Measurements from ENCODE around the gene NOL12. TPM values are rescaled to one million over a fixed set of nuclear protein-coding genes. Genes with fewer than 3 reads are reported as not detected.
A peak's percentile ranks its signal among the peaks of the same experiment; 100 is the strongest.

The NOL12 gene
- total RNA-seq, 1 donor from 2014 or later: 23.0 TPM

DNA sequence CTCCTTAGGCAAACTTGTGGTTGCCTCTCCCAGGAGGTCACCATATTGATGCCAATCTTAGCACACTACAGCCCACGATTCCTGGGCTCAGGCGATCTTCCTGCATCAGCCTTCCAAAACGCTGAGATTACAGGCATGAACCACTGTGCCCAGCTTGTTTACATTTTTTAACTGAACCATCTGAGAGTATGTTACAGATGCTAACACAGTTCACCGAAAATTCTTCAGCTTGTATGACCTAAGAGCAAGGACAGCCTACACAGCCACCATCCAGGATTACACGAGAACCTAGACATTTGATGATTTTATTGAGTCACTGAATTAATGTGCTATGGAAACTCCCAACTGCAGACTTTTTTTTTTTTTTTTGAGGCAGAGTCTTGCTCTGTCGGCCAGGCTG, 16.6 kb upstream of the NOL12 start:
- Histone ChIP-seq H3K27me3 (ENCODE audit: low read depth) (no peaks in the 10 kb centered on the region), H3K9me3 (no peaks in the 10 kb centered on the region), H3K4me3 (no peak overlapping the region), H3K27ac (no peak overlapping the region), H3K36me3 (peaks cover 14% of the 10 kb centered on the region), H3K4me1 (peaks cover 23% of the 10 kb centered on the region)
- DNase-seq (no peak), ATAC-seq (no peak)
- intact Hi-C loops (cut with DNase I): no loop called here
- TF ChIP-seq, protein P1, sequence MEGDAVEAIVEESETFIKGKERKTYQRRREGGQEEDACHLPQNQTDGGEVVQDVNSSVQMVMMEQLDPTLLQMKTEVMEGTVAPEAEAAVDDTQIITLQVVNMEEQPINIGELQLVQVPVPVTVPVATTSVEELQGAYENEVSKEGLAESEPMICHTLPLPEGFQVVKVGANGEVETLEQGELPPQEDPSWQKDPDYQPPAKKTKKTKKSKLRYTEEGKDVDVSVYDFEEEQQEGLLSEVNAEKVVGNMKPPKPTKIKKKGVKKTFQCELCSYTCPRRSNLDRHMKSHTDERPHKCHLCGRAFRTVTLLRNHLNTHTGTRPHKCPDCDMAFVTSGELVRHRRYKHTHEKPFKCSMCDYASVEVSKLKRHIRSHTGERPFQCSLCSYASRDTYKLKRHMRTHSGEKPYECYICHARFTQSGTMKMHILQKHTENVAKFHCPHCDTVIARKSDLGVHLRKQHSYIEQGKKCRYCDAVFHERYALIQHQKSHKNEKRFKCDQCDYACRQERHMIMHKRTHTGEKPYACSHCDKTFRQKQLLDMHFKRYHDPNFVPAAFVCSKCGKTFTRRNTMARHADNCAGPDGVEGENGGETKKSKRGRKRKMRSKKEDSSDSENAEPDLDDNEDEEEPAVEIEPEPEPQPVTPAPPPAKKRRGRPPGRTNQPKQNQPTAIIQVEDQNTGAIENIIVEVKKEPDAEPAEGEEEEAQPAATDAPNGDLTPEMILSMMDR (IDR thresholded peaks at IDR 0.05): no peak

DNA sequence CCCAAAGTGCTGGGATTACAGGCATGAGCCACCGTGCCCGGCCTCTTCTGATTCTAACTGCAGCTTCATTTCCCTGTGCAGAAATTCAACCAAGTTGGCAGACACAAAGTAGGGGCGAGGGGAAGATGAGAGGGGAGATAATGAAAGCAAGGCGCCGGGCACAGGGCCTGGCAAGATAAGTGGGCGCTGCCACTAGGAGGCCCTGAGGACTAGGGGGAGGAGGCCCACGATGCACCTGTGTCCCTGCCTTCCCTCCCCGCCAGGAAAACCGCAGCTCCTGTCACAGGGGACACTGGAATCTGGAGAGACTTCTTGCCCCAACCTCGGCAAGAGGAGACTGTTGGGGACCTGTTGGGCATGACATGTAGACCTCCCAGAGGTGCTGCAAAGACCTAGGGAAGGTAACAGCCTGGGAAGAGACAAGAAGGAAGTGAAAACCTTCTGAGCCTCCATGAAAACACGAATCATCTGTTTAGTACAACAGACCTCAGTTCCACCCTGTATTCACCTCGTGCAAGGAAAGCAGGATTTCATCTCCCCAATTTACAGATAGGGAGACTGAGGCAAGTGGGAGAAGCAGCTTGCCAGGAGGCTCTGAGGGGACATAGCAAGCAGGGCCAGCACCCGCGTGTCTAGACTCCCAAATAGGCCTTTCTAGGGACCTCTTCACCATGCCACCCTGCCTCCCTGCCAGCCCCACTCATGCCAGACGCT, 13.8 kb upstream of the NOL12 start:
- H3K36me3 ChIP-seq: no peaks in the 10 kb centered on the region
- ATAC-seq: no peak
- no peak overlapping the region for H3K4me3 ChIP-seq
- no peak for DNase-seq
- TF ChIP-seq, protein P1 (IDR thresholded peaks at IDR 0.05): no peak
- H3K27me3 ChIP-seq (ENCODE audit: low read depth): no peaks in the 10 kb centered on the region
- peaks cover 41% of the 10 kb centered on the region for H3K4me1 ChIP-seq
- intact Hi-C loops (cut with DNase I): no loop called here
- peak overlapping the region; percentile 0 for H3K27ac ChIP-seq
- no peaks in the 10 kb centered on the region for H3K9me3 ChIP-seq

DNA sequence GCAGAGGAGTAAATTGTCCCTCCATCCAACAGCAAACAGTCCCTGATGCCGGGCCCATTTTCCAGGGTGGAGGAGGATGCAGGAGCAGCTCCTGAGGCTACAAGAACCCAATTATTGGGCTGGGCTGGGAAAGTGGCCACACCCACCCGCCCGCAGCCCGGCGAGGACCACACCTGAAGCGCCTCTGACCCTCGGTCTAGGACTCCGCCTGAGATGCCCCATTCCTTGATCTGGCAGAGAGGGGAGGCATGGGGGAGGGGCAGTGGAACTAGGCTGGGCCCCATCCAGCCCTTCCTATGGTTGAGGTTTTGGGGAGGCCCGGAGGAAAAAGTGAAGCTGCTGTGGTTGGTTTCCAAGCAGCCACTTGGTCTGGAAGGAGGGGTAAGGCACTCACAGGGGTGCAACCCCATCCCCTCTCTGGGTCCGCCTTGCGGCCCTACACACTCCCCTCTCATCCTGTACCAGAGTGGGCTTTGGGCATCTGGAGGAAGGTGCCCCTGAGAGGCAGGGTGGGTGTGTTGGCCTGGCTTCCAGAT, 13.2 kb upstream of the NOL12 start:
- peaks cover 4% of the 10 kb centered on the region for H3K36me3 ChIP-seq
- H3K4me3 ChIP-seq: no peak overlapping the region
- TF ChIP-seq, protein P1 (IDR thresholded peaks at IDR 0.05): no peak
- no peak overlapping the region for H3K27ac ChIP-seq
- H3K4me1 ChIP-seq: peaks cover 47% of the 10 kb centered on the region
- intact Hi-C loops (cut with DNase I): no loop called here
- no peaks in the 10 kb centered on the region for H3K27me3 ChIP-seq (ENCODE audit: low read depth)
- H3K9me3 ChIP-seq: no peaks in the 10 kb centered on the region
- DNase-seq (no peak), ATAC-seq (no peak)

DNA sequence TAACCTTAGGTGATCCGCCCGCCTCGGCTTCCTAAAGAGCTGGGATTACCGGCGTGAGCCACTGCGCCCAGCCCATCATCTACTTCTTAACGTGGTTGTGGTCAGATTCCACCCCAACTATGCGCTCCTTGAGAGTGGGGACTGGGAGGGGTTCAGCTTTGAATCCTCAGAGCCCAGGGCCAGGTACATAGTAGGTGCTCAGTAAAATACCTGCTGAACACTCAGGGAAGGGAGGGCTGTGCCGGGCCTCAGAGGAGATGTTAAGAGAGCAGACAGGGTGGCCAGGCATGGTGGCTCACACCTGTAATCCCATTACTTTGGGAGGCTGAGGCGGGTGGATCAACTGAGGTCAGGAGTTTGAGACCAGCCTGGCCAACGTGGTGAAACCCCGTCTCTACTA, 11.9 kb upstream of the NOL12 start:
- H3K9me3 ChIP-seq: no peaks in the 10 kb centered on the region
- no peak for ATAC-seq
- H3K36me3 ChIP-seq: peaks cover 16% of the 10 kb centered on the region
- peak overlapping the region; percentile 85 for H3K27ac ChIP-seq
- intact Hi-C loops (cut with DNase I): no loop called here
- H3K4me1 ChIP-seq: peaks cover 50% of the 10 kb centered on the region
- no peaks in the 10 kb centered on the region for H3K27me3 ChIP-seq (ENCODE audit: low read depth)
- H3K4me3 ChIP-seq: no peak overlapping the region
- no peak for DNase-seq
- TF ChIP-seq, protein P1 (IDR thresholded peaks at IDR 0.05): no peak

DNA sequence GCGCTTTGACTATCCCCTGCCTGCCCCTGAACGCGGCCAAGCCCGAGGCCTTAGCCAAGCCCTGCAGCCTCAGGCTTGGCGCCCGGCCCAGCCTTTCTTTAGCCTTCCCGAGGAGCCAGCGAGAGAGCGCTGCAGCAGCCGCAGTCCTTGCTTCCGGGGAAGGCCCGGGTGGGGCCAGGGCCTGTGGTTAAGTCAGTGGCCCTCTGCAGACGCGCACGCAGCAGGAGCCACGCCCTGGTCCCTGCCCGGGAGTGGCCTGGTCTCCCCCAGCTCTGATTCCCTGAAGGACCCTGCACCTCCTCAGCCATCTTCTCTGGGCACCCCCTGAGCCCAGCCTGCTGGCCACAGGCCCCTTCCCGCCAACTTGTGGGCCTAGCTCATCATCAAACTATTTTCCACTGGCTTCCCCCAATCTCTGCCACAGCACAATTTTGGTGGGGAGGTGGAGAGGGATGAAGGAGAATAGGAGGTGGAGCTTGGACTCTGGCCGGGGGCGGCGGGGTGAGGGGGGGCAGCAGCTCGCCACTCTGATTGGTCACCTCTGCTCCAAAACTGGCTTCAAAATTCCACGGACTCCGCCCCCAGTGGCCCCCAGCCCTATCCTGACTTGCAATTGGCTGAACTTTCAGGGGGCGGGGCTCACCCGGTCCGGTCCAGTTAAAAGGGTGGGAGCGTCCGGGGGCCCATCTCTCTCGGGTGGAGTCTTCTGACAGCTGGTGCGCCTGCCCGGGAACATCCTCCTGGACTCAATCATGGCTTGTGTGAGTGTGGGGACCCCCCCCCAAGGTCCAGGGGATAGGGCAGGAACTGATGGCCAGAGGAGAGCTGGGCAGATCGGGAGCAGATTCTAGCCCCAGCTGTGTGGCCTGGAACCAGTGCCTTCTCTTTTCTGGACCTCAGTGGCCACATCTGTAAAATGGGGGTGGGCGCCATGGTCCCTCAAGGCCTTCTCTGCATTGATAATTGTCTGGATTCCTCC, 10.9 kb upstream of the NOL12 start, which contains the start of gene LGALS1:
TSS of gene LGALS1 (plus strand) at position 686 of the 979 bp plus-strand sequence. CDS start at position 753, 67 bp downstream.
- intact Hi-C loops (cut with DNase I): no loop called here

More for the DNA sequence above, 10.9 kb upstream of the NOL12 start, which contains the start of gene LGALS1:
- TF ChIP-seq, protein P1 (IDR thresholded peaks at IDR 0.05): peak; percentile 14
- H3K4me1 ChIP-seq: peaks cover 50% of the 10 kb centered on the region
- ATAC-seq (peak; percentile 88 to 93), DNase-seq (peak; percentile 96)
- peak within 1 kb of the TSS; percentile 85 for H3K27ac ChIP-seq
- H3K36me3 ChIP-seq: peaks cover 26% of the 10 kb centered on the region
- H3K27me3 ChIP-seq (ENCODE audit: low read depth): no peaks in the 10 kb centered on the region
- H3K9me3 ChIP-seq: no peaks in the 10 kb centered on the region
- H3K4me3 ChIP-seq: peak within 1 kb of the TSS; percentile 69
